UCSD-AML1 (cell line): ENCODE measurements around the gene ROR1.

Experiments
- DNase-seq: peaks from one replicate; lab custom pipeline; 2025; ENCODE audit not compliant: unreplicated experiment; lab: John Stamatoyannopoulos, UW

ROR1 gene

DNA sequence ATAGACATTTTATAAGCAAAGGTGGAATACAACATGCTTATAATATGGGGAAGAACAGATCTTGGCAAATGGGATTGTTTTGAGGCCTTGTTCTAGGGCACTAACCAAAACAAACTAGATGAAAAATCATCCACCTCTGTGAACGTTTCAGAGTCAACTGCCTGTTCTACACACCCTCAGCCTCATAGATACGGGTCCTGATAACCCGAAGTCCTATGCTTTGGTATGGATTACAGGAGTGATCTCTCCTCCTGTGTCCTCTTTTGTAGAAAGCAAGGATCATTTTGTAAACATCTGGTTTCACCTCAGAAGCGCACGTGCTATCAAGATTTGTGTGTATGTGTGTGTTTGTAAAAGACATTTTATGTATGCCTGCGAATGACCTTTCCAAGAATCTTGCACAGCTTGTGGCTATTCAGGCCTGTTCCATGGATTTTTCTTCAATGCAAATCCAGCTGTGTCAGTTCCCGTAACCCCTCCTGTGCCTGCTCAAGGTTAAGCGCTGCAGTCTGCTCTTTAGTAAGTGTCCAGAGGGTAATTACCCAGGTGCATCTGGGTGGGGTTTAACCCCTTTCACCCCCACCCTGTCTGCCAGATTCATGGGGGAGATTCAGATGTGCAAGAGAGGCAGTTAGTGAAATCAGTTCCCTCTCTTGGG lies 132.4 kb downstream of the ROR1 start:
- DNase-seq: no peak

GRCh38 chr1:63907051-63907450 lies 133.2 kb downstream of the ROR1 start:
- no peak for DNase-seq

- no peak for DNase-seq
Observed at GRCh38 chr1:63908016-63908415, 134.2 kb downstream of the ROR1 start.

DNA sequence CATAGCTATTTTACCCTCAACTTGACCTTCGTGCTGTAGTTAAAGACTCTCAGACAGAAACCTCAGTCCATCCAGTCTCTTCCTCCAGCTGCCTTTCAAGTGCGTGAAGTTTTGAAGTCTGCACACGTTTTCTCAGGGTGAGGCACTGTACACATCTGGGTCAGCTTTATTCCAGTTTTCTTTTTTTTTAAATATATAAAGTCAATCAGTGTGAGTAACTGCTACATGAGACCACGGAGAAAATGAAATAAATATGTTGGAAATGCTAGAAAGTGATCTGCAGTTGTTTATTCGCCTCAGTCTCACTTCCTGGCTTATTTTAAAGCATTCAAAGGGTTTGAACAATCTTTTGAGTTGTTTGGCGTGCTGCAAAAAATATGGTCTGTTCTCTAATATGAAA lies 135.7 kb downstream of the ROR1 start:
- no peak for DNase-seq

GRCh38 chr1:63911049-63911448 lies 137.2 kb downstream of the ROR1 start:
- no peak for DNase-seq

DNA sequence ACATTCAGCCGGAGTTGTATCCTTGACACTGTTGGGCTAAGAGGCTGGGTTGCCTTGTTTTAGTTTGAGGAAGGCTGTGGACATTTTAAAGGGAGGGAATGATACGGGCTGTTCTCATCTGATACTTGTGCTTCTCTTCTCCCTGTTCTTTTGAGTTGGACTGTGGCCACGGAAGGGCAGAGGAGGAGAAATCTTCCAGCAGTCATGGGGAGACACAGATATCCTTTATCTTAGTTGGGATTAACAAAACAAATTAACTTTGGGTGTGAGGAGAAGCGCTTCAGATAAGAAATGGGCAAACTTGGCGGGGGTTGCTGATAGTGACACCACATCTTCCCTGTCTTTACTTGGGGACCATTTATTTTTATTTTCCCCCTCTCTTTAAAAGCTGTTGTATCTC lies 138.8 kb downstream of the ROR1 start:
- no peak for DNase-seq

DNA sequence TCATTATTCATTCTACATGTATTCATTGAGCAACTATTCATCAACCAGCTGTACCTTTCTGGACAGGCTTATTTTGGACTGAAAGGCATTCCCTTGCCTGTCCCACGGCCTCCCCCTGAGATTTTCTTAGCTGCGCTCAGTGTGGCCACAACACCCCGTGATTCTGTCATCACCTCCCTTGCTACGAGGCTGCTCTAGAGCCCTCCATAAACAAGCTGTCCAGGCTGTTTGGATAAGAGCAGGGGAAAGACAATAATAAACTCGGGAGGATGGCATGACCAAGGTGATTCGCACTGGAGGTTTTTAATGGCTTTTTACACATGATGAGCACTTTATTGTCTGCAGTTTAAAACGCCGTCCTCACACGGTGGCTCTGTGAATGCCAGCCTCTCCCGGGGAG lies 139.7 kb downstream of the ROR1 start:
- no peak for DNase-seq

GRCh38 chr1:63914241-63914640 lies 140.4 kb downstream of the ROR1 start:
- no peak for DNase-seq

DNA sequence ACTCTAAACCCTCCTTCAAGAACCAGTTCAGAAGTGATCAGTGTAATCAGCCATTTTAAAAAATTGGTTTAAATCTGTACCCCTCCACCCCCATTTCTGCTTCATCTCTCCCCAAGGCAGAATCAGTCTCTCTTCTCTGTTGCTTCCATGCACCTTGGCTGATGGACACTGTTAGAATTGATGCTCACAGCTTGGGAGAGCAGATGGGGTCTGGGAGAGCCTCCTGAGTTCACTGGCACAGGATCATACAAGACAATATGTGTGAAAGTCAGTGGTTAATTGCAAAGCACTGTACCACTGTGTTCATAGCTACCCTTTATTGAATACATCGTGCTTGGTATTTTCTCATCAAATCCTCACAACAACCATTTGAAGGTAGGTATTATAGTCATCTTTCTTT lies 140.9 kb downstream of the ROR1 start:
- no peak for DNase-seq

DNA sequence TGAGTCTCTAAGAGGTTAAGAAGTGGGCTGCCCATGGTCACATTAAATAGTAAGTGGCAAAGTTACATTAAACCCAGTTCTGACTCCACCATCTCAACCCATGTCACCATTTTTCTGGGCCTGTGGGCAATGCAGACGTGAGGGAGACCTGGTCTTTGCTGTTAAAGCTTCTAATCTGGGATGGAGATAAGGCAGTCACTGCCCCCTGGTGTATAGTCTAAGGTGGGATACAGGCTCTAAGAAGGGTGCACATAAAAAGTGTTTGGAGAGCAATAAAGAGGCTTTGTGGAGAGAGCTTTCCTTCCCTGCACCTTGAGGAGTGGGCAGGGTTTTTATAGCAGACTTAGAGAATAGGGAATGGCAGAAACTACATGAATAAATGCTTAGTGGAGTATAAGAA lies 141.3 kb downstream of the ROR1 start:
- DNase-seq: no peak

- DNase-seq: no peak
Observed at GRCh38 chr1:63916485-63917360, 142.9 kb downstream of the ROR1 start.

GRCh38 chr1:63917571-63918417 lies 144.0 kb downstream of the ROR1 start:
- DNase-seq: no peak

- DNase-seq: no peak
Observed at GRCh38 chr1:63918418-63918945, 144.7 kb downstream of the ROR1 start.

GRCh38 chr1:63920154-63921117 lies 146.6 kb downstream of the ROR1 start:
- no peak for DNase-seq

DNA sequence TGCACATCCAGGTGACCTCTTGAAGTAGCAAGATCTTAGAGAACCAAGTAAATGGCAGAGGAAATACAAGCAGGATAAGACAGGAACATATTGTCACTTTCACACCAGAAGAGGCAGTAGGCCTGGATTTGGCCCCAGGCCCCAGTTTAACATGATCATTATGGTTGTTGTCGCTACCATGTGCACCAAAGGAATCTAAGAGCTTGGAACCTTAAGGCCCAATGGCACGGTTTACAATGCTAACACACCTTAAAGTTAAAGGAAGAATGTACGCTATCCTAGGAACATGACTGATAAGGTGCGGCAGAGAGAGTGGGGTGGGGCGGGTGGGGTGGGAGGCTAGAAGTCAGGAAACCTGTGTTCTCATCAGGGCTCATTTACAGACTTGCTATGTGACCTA lies 147.5 kb downstream of the ROR1 start:
- DNase-seq: no peak

DNA sequence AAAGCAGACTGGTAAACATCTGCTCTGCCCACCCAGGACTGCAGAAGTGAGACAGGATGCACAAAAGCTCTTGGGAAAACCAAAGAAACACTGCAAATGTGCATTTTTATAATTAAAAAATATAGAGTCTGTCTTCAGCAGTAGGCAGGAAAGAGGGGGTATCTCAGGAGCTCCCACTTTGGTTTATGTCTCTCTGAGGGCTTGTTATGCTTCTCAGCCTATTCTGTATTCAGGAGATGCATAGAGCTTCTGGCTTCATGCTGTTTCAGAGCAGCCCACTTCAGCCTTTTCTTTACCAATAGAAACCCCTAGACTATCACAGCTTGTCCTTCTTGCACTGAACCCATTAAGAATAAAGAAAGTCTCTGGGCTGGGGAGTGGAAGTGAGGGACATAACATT lies 148.0 kb downstream of the ROR1 start:
- DNase-seq: no peak

GRCh38 chr1:63922848-63923247 lies 149.0 kb downstream of the ROR1 start:
- no peak for DNase-seq

DNA sequence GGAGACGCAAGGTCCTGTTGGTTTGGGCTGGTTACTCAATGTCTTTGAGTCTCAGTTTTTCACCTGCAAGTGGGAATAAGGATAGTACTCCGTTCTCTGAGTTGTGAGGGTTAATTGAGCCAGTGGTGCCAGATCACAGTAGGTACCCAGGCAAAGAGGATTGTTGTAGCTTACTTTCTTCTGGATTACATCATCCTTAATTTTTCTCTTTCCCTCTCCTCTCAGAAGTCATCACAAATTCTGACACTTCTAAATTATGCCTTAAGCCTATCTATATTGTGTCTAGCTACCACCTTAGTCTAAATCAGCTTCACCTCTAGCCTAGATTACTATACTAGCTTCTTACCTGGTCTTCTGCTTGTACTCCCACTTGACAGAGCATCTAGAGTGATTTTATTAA lies 149.5 kb downstream of the ROR1 start:
- DNase-seq: no peak

DNA sequence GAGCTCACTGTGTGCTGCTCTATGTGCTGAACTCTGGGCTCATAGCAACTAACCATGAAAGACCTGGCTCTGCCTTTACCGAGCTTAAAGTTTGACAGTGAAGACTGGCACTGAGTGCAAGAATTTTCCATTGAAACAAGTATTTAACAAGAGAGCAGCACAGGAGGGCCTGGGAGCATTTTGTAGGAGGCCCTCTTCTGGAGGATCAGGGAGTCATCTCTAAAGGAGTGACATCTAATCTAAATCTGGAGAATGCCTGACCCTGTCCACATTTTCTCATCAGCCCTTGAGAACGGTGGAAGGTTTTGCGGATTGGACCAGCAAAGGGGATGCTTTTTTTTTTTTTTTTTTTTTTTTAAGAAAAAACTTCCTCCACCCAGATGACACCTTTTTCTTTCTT lies 150.8 kb downstream of the ROR1 start:
- no peak for DNase-seq
